Trophoblast cell (in vitro differentiated cells and primary cell): ENCODE measurements around the gene CCDC57.

ENCODE experiments used
- DNase-seq, 2 donors: peaks; one replicate each; pipeline ENCODE4 v3.0.0-alpha.2; 2016
- H2AFZ ChIP-seq: 2 replicates; pipeline ENCODE4 v1.6.1; 2013; ENCODE audit warnings: low read length, moderate library complexity, mild to moderate bottlenecking; ENCODE audit not compliant: insufficient read depth, poor library complexity
- H2AK5ac ChIP-seq: 2 replicates; pipeline ENCODE4 v1.6.1; 2013; ENCODE audit warnings: mild to moderate bottlenecking, low read length
- H2BK120ac ChIP-seq: 2 replicates; pipeline ENCODE4 v1.6.1; 2013; ENCODE audit warnings: low read length, mild to moderate bottlenecking, moderate library complexity; ENCODE audit not compliant: insufficient read depth, poor library complexity
- H2BK12ac ChIP-seq: 2 replicates; pipeline ENCODE4 v1.6.1; 2013; ENCODE audit warnings: mild to moderate bottlenecking, low read length, moderate library complexity
- H2BK5ac ChIP-seq: 2 replicates; pipeline ENCODE4 v1.6.1; 2013; ENCODE audit warnings: low read length, low read depth, moderate library complexity, mild to moderate bottlenecking; ENCODE audit not compliant: poor library complexity
- H3K14ac ChIP-seq: 2 replicates; pipeline ENCODE4 v1.6.1; 2013; ENCODE audit warnings: mild to moderate bottlenecking, low read length
- H3K18ac ChIP-seq: 2 replicates; pipeline ENCODE4 v1.6.1; 2013; ENCODE audit warnings: mild to moderate bottlenecking, low read length
- H3K23ac ChIP-seq: 2 replicates; pipeline ENCODE4 v1.6.1; 2013; ENCODE audit warnings: low read length
- H3K27ac ChIP-seq: 2 replicates; pipeline ENCODE4 v1.5.1; 2013; ENCODE audit warnings: low read depth, mild to moderate bottlenecking, inconsistent platforms, low read length, moderate library complexity
- H3K27me3 ChIP-seq: 2 replicates; pipeline ENCODE4 v1.6.1; 2013; ENCODE audit warnings: inconsistent platforms, mild to moderate bottlenecking, low read length, moderate library complexity; ENCODE audit not compliant: insufficient read depth
- H3K36me3 ChIP-seq, 2 experiments: 1 replicate in 1 of 2; 2 replicates in 1 of 2; pipeline ENCODE4 v1.6.1; 2013; ENCODE audit warnings: low read length in 2 of 2, mild to moderate bottlenecking in 2 of 2, moderate library complexity in 1 of 2; ENCODE audit not compliant: insufficient read depth in 2 of 2, control insufficient read depth in 1 of 2
- H3K4ac ChIP-seq: 2 replicates; pipeline ENCODE4 v1.6.1; 2013; ENCODE audit warnings: low read depth, mild to moderate bottlenecking, low read length, moderate library complexity
- H3K4me1 ChIP-seq, 2 experiments: 1 replicate in 1 of 2; 2 replicates in 1 of 2; pipeline ENCODE4 v1.6.1; 2013; ENCODE audit warnings: low read length in 2 of 2, mild to moderate bottlenecking in 2 of 2, moderate library complexity in 1 of 2; ENCODE audit not compliant: insufficient read depth in 2 of 2, control insufficient read depth in 1 of 2
- H3K4me2 ChIP-seq: 2 replicates; pipeline ENCODE4 v1.6.1; 2013; ENCODE audit warnings: inconsistent platforms, mild to moderate bottlenecking, low read length, moderate library complexity
- H3K4me3 ChIP-seq: 2 replicates; pipeline ENCODE4 v1.5.1; 2013; ENCODE audit warnings: mild to moderate bottlenecking, low read depth, low read length, inconsistent platforms
- H3K79me1 ChIP-seq: one replicate; pipeline ENCODE4 v1.6.1; 2013; ENCODE audit warnings: low read length
- H3K79me2 ChIP-seq: 2 replicates; pipeline ENCODE4 v1.6.1; 2013; ENCODE audit warnings: low read length, mild to moderate bottlenecking; ENCODE audit not compliant: control insufficient read depth, insufficient read depth, poor library complexity
- H3K9ac ChIP-seq: 2 replicates; pipeline ENCODE4 v1.6.1; 2013; ENCODE audit warnings: mild to moderate bottlenecking, low read length
- H3K9me3 ChIP-seq: 2 replicates; pipeline ENCODE4 v1.6.1; 2013; ENCODE audit warnings: low read depth, mild to moderate bottlenecking, control low read depth, inconsistent platforms, low read length; ENCODE audit not compliant: insufficient read depth
- H4K12ac ChIP-seq: 2 replicates; pipeline ENCODE4 v1.6.1; 2013; ENCODE audit warnings: low read depth, mild to moderate bottlenecking, low read length, moderate library complexity
- H4K8ac ChIP-seq: 2 replicates; pipeline ENCODE4 v1.6.1; 2013; ENCODE audit warnings: low read depth, mild to moderate bottlenecking, low read length, moderate library complexity
- H4K91ac ChIP-seq: one replicate; pipeline ENCODE4 v1.6.1; 2013; ENCODE audit warnings: low read depth, mild to moderate bottlenecking, low read length, moderate library complexity
- WGBS: extraction: QIAGEN DNeasy Blood & Tissue Kit; methylation state at CpG from one replicate; pipeline ENCODE4 v1.1.7; 2013; ENCODE audit warnings: missing lambda C conversion rate; ENCODE audit not compliant: insufficient read length, insufficient coverage; ENCODE audit errors: extremely low coverage; 5-methylcytosine and 5-hydroxymethylcytosine counted together

CCDC57 gene

DNA sequence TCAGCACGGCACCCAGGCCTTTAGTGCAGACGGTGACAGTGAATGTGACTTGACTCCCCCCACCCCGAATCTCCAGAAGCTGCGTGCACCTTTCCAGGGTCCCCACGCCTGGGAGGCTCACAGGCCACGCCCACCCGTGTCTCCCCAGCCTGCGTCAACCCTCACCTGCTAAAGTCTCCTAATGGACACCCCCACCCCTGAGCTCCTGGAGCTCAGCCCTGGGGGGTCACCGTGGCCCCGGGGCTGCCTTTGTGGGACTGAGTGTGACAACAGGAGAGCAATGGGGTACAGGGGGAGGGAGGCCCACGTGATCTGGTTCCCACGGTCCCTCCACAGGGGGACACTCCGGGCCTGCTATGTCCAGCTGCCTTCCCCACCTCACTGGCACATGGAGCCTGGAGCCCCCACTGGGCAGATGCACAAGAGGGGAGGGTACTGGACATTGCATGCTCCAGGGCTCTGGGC is 107.2 kb downstream of the CCDC57 start:
- Histone ChIP-seq H3K79me2 (no peaks in the 10 kb centered on the region), H3K14ac (peak overlapping the region; percentile 5), H2BK5ac (no peak overlapping the region), H3K4me2 (no peak overlapping the region), H4K91ac (no peak overlapping the region), H3K9ac (no peak overlapping the region), H3K18ac (peak overlapping the region; percentile 16), H2AK5ac (peak overlapping the region; percentile 38), H3K4me1 (peaks cover 38 to 51% of the 10 kb centered on the region in 2 experiments), H3K36me3 (no peaks in the 10 kb centered on the region), H4K8ac (no peak overlapping the region), H4K12ac (no peak overlapping the region), H3K23ac (no peak overlapping the region), H2AFZ (no peak overlapping the region), H3K79me1 (peaks cover 16% of the 10 kb centered on the region), H3K27ac (no peak overlapping the region), H3K27me3 (no peaks in the 10 kb centered on the region), H3K4ac (no peak overlapping the region), H3K4me3 (no peak overlapping the region), H2BK120ac (no peak overlapping the region), H3K9me3 (no peaks in the 10 kb centered on the region), H2BK12ac (peak overlapping the region; percentile 67)
- WGBS: no CpG with 5 or more reads among the region's 13 CpGs
- DNase-seq: no peak

DNA sequence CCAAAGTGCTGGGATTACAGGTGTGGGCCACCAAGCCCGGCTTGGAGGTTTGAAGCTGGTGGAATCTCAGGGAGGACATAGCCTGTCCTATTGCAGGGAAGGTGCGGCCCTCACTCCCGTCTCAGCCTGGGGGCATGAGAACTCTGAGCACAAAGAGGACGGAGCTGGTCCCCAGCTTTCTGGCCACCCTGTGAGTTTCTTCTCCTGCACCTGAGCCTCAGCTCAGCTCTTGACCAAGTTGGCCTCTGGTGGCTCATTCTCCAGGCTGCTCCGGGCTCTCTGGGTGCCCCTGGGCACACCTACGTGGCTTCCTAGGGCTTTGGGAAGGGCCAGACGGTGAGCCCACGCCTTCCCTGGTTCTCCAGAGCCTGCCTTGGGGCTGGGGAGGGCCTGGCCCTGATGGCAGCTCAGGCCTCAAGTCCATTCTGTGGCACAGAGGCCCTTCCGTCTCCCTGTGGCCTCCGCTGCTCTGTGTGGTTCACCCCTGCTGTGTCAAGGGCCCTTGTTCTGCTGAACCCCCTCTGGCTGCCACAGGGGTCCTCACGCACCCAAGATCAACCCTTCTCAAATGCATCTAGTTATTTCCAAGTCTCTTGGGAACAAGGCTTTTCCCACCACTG is 107.7 kb downstream of the CCDC57 start:
- Histone ChIP-seq H4K91ac (peak overlapping the region; percentile 48), H4K12ac (no peak overlapping the region), H3K4me1 (peaks cover 41 to 55% of the 10 kb centered on the region in 2 experiments), H2BK120ac (no peak overlapping the region), H2BK12ac (peak overlapping the region; percentile 67), H3K9ac (no peak overlapping the region), H4K8ac (no peak overlapping the region), H2BK5ac (no peak overlapping the region), H3K4me3 (no peak overlapping the region), H3K14ac (peak overlapping the region; percentile 38), H2AFZ (no peak overlapping the region), H3K36me3 (no peaks in the 10 kb centered on the region), H3K27me3 (no peaks in the 10 kb centered on the region), H3K9me3 (no peaks in the 10 kb centered on the region), H3K23ac (no peak overlapping the region), H3K18ac (peak overlapping the region; percentile 16), H2AK5ac (peak overlapping the region; percentile 83), H3K27ac (peak overlapping the region; percentile 27), H3K79me1 (peaks cover 16% of the 10 kb centered on the region), H3K79me2 (no peaks in the 10 kb centered on the region), H3K4ac (no peak overlapping the region), H3K4me2 (no peak overlapping the region)
- no CpG with 5 or more reads among the region's 11 CpGs for WGBS
- DNase-seq: peak in 1 of 2 donors; percentile 55

DNA sequence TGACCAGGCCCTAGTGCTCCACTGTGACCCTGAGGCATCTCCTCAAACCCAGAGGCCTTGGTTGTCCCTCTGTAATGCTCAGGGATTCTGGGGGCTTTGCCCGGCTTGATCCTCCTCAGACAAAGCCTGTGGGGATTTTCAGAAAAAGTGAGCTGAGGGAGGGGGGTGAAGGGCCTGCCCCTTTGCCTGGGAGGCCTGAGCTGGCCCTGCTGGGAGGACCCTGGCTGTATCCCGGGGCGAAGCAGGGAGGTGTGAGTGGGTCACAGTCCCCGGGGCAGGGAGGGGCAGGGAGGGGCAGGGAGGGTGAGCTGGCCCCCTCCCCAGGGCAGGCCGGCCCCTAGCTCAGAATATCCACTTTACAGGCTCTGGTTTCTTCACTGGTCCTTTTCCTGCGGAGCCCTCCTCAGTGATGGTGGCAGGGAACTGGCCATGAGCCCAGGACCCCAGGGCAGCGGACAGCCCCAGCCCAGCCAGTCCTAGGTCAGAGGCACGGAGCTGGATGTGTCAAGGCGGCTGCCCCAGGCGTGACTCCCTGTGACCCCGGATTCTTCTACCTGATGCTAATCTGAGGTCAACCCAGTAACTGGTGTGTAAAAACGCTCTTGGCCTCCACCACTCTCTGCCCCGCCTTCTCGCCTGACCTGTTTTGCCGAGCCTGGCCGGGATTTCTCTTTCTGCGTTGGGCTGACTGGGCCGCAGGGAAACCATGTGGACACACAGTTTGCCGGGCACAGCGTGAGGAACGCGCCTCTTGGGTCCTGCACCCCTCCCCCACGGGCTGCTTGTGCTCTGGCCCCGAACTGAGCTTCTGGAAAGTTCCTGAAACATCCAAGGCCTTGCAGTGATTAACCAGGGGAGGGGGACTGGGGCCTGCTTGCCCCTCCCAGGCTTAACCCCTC is 108.8 kb downstream of the CCDC57 start:
- no peak overlapping the region for H2AFZ ChIP-seq
- H3K4me2 ChIP-seq: peak overlapping the region; percentile 24
- peaks cover 6% of the 10 kb centered on the region for H3K79me2 ChIP-seq
- H4K91ac ChIP-seq: no peak overlapping the region
- no peak overlapping the region for H3K4me3 ChIP-seq
- H3K27ac ChIP-seq: peak overlapping the region; percentile 69
- H3K9ac ChIP-seq: no peak overlapping the region
- WGBS: no CpG with 5 or more reads among the region's 24 CpGs
- no peak overlapping the region for H3K23ac ChIP-seq
- H2BK12ac ChIP-seq: no peak overlapping the region
- H3K9me3 ChIP-seq: no peaks in the 10 kb centered on the region
- H2BK120ac ChIP-seq: no peak overlapping the region
- H3K4ac ChIP-seq: no peak overlapping the region
- no peak overlapping the region for H4K8ac ChIP-seq
- peaks cover 25% of the 10 kb centered on the region for H3K79me1 ChIP-seq
- H2AK5ac ChIP-seq: no peak overlapping the region
- no peak overlapping the region for H3K18ac ChIP-seq
- H3K14ac ChIP-seq: no peak overlapping the region
- no peak overlapping the region for H4K12ac ChIP-seq
- no peaks in the 10 kb centered on the region for H3K36me3 ChIP-seq
- H3K4me1 ChIP-seq: peaks cover 51 to 64% of the 10 kb centered on the region in 2 experiments
- peak overlapping the region; percentile 4 for H2BK5ac ChIP-seq
- DNase-seq: peak; percentile 97
- no peaks in the 10 kb centered on the region for H3K27me3 ChIP-seq

DNA sequence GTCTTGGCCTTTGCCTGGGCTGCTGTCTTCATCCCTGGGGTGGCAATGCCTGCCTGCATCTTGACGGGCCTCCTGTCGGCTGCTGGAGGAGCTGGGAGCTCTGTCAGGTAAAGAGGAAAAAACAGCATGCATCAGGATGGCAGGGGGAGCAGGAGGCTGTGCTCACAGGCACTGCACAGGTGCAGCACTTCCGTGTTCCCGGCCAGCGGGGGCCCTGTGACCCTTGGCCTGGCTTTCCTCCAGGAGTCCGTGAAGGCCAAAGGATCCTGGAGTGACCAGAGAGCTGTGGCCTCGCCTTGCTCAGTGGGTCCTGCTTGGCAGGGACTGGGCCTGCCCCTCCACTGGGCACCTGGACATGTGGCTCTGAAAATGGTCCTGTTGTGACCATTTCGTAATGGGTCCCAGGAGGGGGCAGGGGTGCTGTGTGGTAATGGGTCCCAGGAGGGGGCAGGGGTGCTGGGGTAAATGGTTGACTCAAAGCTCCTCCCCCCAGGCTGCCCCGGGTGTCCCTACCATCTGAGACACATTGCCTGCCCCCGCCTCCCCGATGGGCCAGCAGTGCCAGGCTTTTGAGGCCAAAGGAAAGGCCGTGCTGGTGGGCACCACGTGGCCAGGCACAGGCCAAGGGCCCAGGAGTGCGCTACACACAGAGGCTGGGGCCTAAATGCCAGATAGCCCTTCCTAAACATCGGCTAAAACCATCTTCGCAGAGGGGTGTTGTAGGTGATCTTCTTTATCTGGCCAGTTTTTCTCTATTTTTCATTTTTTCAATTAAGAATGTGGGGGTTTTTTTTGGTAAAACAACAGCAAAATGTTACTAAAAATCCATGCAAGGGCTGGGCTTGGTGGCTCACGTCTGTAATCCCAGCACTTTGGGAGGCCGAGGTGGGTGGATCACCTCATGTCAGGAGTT is 110.6 kb downstream of the CCDC57 start:
- H3K4me1 ChIP-seq: peaks cover 53 to 68% of the 10 kb centered on the region in 2 experiments
- no peak overlapping the region for H4K12ac ChIP-seq
- H4K91ac ChIP-seq: no peak overlapping the region
- WGBS: no CpG with 5 or more reads among the region's 18 CpGs
- H3K9ac ChIP-seq: no peak overlapping the region
- no peaks in the 10 kb centered on the region for H3K36me3 ChIP-seq
- H3K14ac ChIP-seq: no peak overlapping the region
- H2AK5ac ChIP-seq: no peak overlapping the region
- peaks cover 16% of the 10 kb centered on the region for H3K79me2 ChIP-seq
- H3K23ac ChIP-seq: no peak overlapping the region
- no peak overlapping the region for H2BK120ac ChIP-seq
- no peak overlapping the region for H3K27ac ChIP-seq
- no peak overlapping the region for H3K4me2 ChIP-seq
- peaks cover 38% of the 10 kb centered on the region for H3K79me1 ChIP-seq
- no peak overlapping the region for H4K8ac ChIP-seq
- no peak overlapping the region for H3K4me3 ChIP-seq
- H3K9me3 ChIP-seq: no peaks in the 10 kb centered on the region
- no peak overlapping the region for H2BK5ac ChIP-seq
- no peak overlapping the region for H2BK12ac ChIP-seq
- DNase-seq: peak in 1 of 2 donors; percentile 27
- no peak overlapping the region for H3K4ac ChIP-seq
- H3K27me3 ChIP-seq: no peaks in the 10 kb centered on the region
- no peak overlapping the region for H2AFZ ChIP-seq
- no peak overlapping the region for H3K18ac ChIP-seq
